CD4-positive, alpha-beta T cell treated with Interleukin-12 subunit alpha and Interleukin-12 subunit beta, for 1 hour (primary cell): ENCODE data around the gene ARHGEF12.

ENCODE experiments used
- DNase-seq: peaks from one replicate; pipeline ENCODE4 v3.0.0-alpha.2; 2020

The ARHGEF12 gene

DNA sequence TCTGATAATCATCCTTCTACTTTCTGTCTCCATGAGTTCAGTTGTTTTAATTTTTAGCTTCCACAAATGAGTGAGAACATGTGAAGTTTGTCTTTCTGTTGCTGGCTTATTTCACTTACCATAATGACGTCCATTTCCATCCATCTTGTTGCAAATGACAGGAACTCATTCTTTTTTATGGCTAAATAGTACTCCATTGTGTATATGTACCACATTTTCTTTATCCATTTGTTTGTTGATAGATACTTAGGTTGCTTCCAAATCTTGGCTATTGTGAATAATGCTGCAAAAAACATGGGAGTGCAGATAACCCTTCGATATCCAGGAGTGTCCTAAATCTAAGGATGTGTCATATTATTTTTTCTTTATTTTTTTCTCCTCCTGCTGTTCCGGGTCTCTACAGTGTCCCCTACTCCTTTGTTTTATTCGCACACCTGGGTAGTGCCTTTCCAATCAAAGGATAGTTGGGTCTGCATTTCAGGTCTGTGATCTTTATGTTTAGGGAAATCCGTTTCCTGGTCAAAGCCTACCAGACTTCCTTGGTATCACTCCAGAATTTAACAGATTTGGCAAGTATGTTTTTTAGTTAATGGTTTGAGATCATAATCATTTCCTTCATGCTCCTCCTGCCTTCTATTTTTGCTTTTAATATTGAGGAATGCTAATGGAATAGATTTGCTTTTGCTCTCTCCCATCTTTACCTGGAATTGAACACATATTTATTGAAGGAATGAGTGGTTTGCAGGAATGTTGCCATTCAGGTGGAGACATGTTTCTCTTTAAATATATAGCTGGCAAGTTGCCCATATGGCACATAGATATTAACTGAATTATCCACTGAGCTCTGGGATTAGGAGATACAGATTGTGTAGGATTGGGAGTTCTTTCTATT, 53.7 kb downstream of the ARHGEF12 start:
- no peak for DNase-seq

DNA sequence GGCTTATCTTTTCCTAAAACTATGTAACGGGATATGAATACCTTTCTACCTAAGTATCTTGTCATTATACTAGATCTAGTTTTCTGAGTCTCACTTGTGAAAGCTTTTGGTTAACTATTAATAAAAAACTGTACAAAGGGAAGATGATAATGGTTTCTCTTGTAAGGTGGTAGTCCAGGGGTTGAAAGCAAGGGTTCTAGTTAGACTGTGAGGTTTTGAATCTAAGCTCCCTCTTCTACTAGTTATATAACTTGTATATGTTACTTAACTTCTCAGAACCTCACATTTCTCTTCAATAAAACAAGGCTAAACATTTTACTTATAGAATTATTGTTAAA, 54.3 kb downstream of the ARHGEF12 start:
- no peak for DNase-seq

DNA sequence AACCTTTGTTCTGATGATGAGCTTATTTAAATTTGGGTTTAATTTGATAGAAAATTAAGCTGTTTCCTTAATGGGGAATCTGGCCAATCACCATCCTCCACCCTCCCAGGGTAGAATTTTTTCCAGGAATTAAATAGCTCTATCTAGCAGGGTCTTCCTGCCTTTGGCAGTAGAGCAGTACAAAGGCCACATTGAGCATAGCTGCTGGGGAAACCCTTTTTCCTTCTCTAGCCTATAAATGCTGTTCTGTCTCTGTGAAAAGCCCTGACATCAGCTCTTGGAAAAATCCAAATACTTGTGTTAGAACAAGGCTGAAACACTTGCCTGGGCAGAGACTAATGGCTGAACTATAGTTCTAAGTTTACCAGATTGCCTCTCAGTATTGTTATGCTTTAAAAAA, 55.1 kb downstream of the ARHGEF12 start:
- no peak for DNase-seq

DNA sequence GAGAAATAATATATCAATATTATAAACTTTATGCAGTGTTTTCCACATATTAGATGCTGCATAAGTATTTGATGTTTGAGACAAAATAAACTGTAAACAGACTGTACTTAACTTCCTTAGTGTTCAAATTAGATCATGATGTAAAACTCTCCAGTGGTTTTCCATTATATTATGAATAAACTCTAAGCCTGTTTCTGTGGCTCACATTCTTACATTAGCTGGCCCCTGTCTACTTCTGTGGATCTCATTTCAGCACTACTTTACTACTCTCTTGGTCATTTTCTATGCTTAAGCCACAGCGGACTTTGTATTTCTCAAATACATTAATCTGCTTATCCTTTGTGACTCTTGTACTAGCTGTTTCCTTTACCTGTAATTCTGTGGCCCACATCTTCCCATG, 55.6 kb downstream of the ARHGEF12 start:
- DNase-seq: no peak

DNA sequence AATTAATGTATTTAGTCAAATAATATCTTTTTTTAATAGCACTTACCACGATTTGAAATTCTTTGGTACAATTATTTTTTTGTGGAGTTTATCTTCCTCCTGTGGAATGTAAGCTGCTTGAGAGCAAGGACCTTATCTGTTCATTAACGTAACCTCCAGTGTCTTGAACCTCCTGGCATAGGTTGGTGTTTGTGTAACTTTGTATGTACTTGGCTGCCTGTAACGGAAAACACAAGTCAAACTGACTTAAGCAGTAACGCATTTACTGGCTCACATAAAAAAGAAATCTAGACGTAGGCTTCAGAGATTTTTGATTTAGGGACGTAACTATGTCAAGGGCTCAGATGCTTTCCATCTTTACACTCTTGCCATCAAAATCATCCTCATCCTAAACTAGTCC, 56.1 kb downstream of the ARHGEF12 start:
- no peak for DNase-seq

DNA sequence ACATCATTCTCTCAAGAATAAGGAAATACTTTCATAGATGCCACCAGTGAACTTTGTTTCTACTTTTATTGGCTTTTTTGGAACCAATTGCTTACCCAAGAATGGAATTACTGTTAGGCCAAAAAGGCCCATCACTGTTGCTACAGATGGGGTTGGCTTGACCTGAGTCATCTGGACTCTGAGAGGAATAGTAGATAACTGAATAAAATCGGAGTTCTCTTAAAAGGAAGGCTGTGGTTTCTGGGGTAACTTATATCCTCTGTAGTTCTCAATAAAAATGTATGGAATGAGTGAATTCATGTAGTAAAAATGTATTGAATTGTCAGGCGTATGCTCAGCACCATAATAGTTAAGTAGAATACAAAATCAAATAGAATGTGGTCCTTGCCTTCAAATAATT, 56.6 kb downstream of the ARHGEF12 start:
- no peak for DNase-seq

DNA sequence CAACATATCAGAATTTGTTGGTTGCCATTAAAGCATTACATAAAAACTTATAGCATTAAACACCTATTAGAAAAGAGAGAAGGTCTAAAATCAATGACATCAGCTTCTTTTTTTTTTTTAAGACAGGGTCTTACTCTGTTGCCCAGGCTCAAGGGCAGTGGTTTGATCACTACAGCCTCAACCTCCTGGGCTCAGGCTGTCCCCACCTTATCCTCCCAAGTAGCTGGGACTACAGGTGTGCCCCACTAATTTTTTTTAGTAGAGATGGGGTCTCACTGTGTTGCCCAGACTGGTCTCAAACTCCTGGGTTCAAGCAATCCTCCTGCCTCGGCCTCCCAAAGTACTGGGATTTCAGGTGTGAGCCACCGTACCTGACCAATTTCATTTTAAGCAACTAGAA, 57.9 kb downstream of the ARHGEF12 start:
- DNase-seq: no peak

DNA sequence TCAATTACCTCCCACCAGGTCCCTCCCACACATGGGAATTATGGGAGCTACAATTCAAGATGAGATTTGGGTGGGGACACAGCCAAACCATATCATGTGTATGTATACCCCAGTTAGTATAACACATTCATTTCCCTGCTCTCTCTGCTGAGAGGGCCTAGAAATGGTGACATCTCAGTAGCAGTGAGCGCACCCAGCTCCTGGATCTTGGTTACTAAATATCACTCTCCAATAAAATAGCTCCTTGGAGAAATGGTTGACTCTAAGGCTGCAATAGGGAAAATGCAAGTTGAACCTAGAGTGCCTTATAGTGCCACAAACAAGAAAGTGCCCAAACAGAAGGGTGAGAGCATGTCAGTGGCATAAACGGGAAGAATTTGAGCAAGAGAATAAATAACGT, 59.6 kb downstream of the ARHGEF12 start:
- DNase-seq: no peak

DNA sequence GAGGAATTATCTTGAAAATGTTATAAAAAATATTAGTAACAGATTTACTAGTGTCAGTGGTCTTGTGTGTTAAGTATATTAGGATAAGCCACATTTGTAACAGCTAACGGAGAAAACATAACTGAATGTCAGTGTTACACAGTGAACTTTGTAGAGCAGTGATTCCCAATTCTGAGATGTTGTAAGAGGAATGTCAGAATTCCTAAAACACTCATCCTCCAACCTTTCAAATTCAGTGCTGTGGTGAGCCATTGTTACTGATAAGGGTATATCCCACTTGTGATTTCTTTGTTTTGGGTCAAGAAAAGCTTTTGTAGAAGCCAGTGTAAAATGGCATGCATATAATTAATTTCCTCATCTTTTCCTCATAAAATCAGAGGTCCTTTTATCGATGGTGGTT, 61.9 kb downstream of the ARHGEF12 start:
- DNase-seq: no peak

DNA sequence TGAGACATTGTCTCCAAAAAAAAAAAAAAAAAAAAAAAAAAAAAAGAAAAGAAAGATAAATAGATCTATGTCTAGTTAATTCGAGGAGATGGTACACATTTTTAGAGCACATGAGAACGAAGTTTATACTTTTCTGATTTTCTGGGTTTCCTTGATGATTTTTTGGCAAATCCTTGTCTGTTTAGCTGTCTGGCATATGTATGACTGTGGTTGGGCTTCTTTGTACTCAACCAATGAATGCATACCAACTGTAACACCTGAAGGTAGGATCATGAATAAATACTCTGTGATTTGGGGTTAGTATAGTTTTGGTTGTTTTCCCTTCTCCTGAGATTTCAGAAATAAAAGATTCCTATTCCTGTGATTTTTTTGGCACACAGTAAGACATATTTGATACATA, 63.1 kb downstream of the ARHGEF12 start:
- no peak for DNase-seq

DNA sequence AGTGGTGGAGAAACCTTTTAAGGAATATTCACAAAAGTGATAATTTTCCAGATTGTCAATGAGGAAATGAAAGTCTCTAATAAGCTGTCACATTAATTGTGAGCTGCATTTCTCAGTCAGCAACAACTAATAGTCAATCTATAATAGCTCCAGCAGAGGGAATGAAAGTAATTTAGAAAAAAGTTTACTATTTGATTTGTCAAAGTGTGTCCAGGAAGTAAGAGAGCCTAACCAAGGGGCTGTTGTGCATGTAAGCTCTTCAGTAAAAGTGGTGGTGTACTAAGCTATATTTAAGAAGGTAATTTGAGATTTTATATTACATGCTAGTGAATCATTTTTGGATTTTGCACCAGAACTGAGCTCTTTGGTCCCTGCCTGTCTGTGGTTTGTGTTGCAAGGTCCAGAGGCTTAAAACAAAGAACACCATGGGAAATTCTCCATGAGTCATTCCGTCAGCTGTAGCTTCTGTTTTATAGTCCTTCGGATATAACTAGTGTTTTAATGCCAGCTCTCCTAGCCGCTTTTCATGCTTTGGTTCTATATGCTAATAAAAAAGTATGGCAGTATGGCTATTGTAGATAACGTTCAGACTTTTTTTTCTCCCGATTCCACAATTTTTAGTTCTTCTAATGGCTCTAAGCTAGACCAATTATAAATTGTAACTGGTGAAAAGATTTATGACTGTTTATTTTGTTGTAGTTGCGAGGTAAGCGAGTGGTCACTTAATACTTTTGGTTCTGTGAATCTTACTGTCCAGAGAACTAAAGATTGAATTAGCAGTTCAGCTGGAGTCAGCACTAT, 64.6 kb downstream of the ARHGEF12 start:
- DNase-seq: no peak

DNA sequence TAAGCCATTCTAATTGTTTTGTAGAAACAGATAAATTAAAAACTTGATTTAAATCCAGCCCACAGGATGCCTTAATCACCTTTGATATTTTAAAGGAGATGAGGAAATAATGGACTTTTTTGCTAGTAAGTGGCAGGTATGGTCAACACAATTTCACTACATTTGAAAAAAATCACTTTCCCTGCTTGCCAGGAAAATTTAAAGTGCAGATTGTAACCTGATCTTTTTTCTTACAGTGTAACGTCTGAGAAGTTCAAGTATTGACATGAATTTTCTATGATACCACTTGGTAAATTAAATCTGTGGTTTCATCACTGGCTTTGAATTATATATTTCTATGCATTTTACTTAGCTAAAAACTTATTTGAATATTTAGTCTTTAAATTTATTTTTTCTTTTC, 65.3 kb downstream of the ARHGEF12 start:
- DNase-seq: no peak

DNA sequence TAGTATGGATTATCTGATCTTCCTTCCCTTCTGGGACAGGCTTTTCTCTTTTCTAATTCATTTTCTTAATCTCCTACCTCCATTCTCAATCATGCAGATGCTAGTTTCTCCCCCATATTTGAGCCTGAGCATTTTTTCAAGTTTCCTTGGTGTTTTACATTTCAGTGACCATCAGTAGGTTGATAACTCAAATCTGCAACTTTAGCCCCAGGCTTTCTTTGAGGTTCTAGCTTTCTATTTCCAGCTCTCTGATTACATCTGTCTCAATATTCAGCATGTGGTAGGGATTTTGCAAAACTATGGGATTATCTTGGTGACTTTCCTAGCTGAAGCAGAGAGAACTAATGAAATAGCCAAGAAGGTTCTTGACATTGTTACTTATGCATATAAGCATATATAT, 67.8 kb downstream of the ARHGEF12 start:
- DNase-seq: no peak

DNA sequence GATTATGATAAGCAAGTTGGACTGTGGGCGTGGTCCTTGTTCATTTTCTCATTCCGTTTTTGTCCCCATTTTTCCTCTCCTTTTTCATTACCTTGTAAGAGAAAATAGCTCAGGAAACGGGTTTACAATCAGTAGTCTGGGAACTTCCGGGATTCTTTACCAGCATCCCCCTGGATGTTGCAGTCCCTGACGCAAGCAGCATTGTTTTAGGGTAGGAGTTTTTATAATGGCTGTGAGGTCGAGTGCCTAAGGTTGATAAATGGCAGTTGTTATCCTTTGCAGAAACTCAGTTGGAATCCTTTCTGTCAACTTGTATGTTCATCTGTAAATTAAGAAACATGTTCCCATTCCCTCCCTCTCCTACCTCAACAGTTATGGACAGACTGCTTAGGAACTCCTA, 68.3 kb downstream of the ARHGEF12 start:
- no peak for DNase-seq

DNA sequence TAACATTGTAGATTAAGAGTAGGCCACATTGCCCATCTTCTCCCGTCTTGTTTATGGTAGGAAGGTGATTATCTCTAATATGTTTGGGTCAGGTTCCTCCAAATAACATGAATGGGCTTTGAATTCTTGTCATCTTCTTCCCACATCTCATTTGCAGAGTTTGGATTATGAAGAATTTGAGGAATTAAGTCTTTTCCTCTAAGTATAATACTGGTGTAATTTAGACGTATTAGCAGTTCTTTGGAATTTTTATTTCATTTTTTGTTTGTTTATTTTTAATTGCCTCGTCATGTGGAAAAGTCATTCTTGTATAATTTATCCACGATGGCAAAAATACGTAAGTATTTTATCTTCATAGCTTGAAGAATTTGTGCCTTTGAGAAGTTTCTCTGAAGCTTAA, 73.4 kb downstream of the ARHGEF12 start:
- no peak for DNase-seq

DNA sequence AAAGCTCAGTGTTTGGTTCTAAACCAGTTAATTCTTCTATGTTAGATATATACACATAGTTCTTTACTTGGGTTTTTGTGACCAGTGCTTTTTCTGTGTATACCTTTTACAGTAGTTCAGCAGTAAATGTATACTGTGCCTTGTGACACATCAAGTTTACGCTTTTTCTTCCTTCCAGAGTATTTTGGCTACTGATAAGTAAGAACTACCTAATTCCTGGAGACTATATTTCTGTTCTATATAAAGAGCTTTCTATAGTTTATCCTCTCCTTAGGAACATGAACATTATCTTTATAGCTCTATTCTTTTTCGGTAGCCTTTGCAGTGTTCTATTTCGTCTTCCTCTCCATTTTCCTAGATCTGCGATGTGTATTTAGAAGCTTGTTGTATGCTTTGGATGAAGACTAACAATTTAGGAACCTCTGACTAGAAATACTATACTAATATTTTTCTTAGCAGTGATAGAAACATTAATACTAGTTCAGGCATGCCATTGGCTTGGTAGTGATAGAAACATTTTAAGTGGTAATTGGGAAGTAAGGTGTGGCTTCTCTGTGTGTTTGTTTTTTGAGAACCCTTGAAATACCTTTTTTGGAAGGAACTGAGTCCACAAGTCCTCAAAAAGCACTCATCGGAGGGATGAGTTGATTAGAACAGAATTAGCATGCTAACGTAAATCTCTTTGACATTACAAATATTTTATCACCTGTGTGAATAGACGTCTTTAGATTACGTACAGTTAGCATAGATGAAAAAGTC, 74.6 kb downstream of the ARHGEF12 start:
- no peak for DNase-seq

DNA sequence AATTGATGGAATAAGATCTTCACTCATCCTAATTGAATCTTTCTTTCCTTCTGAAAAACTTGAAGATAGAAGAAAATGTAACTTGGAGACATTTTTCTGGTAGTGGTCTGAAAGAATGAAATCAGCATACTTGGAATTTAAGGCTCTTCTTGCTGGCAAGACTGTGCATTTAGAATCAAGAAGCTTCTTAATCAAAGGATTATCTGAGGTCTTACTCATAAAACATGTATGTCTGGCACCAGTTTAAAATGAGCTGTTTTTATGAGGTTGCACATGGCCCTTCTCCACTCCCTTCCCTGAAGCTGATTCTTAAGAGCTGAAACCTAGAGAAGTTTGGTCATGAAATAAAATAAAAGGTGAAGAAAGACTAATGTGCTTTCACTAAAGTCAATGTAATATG, 77.3 kb downstream of the ARHGEF12 start:
- DNase-seq: no peak

DNA sequence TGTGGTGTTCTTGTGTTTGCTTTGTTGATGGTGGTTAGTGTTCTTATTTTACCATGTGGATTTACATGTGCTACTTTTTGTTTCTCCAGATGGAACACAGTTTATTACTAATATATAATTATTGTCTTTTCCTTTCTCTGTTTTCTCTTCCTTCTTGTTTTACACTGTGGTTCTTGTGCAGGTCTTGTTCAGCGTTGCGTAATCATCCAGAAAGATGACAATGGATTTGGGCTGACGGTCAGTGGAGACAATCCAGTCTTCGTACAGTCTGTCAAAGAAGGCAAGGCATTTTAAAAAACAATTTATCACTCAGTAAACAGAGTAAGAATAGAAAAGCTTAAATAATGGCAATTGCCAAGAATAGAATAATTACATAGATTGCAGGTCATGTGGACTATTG, 84.4 kb downstream of the ARHGEF12 start:
- no peak for DNase-seq

DNA sequence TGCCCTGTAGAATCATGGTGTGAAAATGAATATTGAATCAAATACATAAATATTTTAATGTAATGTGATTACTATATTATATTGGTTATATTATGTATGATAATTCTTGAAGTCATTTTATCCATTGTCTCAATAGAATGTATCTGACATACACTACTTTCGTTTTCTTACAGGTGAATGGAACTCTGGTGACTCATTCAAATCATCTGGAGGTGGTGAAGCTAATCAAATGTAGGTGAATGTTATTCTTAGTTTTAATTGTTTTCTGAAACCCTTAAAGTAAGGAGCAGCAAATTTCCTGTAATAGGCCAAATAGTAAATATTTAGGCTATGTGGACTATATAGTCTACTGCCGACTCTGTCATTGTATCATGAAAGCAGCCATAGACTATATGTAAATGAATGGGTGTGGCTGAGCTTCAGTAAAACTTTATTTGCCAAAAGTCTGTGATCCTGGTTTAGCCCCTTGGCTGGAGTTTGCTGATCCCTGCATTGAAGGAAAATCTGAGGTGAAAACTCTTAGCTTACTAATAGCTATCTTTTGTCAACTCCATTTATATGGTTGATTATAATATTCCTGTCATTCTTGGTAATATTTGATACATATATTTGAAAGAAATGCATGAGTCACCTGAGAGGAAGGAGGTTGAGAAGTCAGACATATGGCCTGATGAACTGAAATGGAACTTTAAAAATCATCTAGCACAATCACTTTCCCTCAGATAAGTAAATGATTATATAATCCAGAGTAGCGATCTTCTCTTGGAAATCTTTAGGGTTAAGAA, 88.2 kb downstream of the ARHGEF12 start:
- DNase-seq: no peak

DNA sequence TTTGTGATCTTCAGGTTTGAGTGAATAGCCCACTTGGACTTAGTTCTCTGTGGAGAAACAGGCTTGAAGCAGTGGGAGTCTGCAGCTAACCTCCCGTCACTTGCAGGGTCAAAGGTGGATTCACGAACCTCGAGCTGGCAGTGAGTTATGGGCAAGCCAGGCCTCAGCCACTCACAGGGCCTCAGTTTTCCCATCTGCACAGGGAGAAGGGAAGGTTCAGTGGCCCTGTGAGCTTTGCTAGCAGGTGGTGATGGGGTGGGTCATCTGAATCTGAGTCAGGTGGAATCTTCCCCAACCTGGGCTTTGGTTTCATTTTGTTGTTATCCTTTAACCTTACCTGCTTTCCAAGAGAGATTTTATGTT, 88.7 kb downstream of the ARHGEF12 start:
- no peak for DNase-seq

DNA sequence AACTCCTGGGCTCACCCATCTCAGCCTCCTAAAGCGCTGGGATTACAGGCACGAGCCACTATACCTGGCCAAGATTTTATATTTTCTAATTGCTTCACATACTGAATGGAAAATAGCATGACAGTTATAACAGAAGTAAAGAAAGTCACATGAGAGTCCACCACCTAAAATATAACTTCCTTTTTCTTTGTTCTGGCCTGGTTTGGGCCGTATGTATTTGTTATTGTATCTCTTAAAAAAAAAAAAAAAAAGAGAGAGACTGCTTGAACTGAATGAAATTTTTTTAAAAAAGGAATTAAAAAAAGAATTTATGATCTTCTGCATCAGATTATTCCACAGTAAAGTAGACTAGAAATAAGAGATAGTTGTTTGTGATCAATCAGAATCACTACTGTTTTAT, 89.3 kb downstream of the ARHGEF12 start:
- DNase-seq: no peak

DNA sequence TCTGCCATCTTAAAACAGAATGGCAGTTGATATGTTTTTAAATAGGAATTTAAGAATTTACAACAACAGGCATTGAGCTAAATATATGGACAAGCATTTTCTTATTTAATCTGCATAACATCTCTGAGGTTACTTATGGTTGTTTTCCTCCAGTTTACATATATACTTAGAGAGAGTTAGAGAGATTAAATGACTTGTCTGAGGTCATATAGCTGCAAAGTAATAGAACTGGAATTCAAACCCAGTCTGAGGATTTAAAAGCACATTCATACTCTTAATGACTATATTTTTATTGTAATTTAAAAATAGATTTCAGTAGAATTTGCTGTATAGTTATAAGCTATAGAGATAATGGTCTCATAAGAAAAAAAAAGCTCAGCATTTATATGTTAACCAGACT, 93.9 kb downstream of the ARHGEF12 start:
- no peak for DNase-seq

DNA sequence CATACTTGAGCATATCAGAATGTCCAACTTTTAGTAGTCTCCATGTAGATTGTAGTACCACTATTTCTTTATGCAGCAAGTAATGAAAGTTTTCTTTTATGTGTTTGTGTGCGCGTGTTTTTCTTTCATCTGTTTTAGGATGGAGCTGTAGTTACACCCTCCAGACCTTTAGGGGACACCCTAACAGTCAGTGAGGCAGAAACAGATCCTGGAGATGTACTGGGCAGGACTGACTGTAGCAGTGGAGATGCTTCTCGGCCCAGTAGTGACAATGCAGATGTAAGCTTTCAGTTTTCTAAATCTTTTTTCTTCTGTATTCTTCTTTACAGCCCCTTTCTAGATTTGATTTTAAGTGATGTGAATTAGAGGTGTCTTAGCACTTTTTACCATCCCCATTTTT, 95.4 kb downstream of the ARHGEF12 start:
- DNase-seq: peak; percentile 3
